GM20000 (cell line): Measurements from ENCODE around the gene NSMCE1.

Experiments
- DNase-seq: peaks from one replicate; pipeline ENCODE4 v3.0.0; 2012; ENCODE audit warnings: low spot score
- TF ChIP-seq, protein P1 (sequence below): IDR thresholded peaks from 2 replicates; pipeline ENCODE4 v1.5.1; 2012; ENCODE audit warnings: mild to moderate bottlenecking, control low read depth; ENCODE audit errors: extremely low read depth, missing control alignments

Gene NSMCE1

DNA sequence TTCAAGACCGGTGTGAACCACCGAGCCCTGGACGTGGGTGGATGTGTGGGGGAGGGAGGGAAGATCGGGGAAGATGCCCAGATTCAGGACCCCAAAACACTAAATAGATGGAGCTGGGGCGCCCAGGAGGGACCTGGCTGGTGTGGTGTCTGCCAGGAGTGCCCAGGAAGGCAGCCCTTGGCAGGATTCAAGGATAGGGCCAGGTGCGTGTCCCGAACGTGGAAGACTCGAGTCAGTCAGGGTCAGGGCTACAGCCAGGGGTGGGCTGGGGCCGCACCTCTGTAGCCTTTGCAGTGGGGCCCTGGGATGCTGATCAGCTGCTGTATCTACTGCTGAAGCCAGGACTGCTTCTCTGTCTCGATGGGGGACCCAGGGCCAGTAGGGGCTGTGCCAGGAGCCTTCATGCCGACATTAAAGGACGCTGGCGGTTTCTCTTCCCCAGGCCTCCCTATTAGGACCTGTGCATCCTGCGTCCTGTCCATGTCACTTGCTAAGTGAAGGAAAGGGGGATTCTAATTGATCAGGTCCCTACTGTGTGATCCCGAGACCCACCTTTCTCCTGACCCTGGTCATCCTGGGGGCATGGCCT lies 52.2 kb downstream of the NSMCE1 start:
- DNase-seq: no peak
- TF ChIP-seq, protein P1, sequence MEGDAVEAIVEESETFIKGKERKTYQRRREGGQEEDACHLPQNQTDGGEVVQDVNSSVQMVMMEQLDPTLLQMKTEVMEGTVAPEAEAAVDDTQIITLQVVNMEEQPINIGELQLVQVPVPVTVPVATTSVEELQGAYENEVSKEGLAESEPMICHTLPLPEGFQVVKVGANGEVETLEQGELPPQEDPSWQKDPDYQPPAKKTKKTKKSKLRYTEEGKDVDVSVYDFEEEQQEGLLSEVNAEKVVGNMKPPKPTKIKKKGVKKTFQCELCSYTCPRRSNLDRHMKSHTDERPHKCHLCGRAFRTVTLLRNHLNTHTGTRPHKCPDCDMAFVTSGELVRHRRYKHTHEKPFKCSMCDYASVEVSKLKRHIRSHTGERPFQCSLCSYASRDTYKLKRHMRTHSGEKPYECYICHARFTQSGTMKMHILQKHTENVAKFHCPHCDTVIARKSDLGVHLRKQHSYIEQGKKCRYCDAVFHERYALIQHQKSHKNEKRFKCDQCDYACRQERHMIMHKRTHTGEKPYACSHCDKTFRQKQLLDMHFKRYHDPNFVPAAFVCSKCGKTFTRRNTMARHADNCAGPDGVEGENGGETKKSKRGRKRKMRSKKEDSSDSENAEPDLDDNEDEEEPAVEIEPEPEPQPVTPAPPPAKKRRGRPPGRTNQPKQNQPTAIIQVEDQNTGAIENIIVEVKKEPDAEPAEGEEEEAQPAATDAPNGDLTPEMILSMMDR: no peak

DNA sequence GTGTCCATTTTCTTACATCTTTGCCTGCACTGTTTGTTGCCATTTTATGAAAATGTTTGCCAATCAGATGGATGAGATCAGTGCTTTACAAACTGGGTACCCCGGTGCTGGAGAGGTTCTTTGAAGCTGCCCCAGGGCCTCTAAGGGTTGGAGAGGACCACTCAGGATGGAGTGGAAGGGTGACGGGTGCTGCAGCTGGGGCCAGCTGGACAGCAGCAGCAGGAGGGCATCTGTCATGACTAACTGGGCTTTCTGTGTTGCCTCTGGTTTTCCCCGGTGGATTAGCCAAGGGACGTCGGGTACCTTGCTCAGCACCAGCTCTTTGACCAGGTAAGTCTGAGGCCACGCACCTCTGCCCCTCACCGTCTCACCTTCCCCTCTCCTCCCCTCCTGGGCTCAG lies 52.9 kb downstream of the NSMCE1 start:
- TF ChIP-seq, protein P1: no peak

DNA sequence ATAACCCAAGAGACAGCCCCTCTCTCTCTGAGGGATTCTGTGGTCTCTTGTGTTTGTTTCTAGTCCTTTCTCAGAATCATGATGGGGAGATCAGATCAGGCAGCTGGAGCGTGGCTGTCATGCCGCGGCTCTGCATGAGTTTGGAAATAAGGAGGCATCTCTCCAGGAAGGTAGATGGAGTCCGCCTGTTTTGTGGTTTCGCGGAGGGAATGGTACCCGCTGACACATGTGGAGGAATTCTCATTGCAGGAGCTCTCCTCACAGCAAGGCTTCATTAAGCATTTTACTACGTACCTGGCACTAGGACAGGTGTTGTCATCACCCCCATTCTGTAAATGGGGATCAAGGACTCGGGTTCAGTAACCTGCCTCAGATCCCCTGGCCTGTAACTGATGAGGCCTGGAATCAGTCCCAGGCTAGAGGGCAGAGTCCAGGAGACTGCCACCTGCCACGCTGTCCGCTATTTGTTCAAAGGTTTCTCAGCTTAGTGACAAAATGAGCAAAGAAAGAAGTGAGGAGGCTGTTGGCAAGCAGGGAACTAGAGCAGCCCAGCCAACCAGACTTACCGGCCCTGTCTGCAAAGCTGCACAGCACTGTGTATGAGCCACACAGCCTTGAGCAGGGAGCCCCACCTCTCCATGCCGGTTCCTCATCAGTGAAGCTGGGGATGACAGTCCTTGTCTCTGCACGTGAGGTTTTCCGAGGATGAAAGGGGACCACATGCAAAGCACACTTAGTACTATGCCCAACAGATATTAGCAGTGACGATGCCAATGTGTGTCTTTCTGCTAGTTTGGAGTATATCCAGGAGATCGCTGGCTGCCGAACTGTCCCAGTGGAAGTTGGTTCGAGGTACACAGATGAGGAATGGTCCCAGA lies 54.2 kb downstream of the NSMCE1 start:
- TF ChIP-seq, protein P1: no peak
- DNase-seq: no peak

More for the DNA sequence above, 52.9 kb downstream of the NSMCE1 start:
- DNase-seq: no peak

DNA sequence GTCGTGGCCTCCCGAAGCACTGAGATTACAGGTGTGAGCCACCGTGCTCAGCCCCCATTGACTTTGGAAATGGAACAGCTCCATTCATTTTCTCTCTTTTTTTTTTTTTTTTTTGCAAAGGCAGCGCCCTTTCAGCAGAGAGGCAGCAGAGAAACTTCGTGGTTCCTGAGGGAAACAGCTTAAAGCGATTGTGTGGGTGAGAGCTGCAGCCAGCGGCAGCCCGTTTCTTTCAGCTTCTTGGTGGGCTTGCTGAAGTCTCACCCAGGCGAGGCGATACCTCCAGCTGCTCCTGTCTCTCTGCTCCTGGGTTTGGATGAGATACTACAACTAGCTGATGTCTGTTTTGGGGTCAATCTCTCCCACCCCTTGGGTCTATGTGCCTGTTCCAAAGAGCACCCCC lies 57.5 kb downstream of the NSMCE1 start:
- DNase-seq: no peak
- TF ChIP-seq, protein P1: no peak

DNA sequence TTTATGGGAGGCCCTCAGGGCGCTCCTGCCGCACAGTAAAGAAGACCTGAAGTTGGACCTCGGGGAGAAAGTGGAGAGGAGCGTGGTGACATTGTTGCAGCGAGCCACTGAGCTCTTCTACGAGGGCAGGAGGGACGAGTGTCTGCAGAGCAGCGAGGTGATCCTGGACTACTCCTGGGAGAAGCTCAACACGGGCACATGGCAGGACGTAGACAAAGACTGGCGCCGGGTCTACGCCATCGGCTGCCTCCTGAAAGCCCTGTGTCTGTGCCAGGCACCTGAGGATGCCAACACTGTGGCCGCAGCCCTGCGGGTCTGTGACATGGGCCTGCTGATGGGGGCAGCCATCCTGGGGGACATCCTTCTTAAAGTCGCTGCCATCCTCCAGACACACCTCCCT lies 58.4 kb downstream of the NSMCE1 start:
- TF ChIP-seq, protein P1: no peak
- no peak for DNase-seq

DNA sequence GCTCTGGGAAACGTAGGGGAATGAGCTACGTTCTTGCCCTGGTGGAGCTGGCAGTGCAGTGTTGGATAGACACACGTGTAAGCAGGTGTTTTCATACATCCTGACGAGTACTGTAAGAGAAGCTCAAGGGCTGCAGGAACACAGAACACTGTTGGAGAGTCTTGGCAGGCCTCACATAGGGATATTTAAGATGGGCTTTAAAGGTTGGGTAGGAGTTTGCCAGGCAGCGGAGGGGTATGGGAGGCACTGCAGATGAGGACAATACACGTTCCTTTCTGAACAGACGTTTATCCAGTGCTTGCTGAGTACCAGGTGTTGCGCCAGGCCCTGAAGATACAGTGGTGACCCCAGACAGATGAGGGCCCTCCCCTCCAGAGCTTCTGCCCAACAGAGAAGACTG lies 59.0 kb downstream of the NSMCE1 start:
- TF ChIP-seq, protein P1: no peak
- no peak for DNase-seq

DNA sequence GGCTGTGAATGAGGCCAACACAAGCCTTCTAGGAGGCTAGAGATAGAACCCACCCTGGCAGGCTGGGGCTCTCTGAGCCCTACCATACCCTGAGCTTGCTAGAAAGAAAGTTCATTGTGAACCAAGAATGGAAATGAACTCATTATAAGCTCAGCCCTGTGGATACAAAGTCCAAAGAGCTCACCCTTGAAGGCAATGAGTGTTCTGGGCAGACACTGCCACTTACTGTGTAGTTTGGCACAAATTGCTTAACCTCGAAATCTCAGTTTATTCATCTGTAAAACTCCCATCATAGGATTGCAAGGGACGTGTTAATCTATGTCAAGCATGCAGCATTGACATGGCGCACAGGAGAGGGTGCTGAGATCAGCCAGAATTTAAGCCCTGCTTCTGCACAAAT lies 59.8 kb downstream of the NSMCE1 start:
- no peak for DNase-seq
- TF ChIP-seq, protein P1: no peak
